Fibroblast of the aortic adventitia (primary cell): ENCODE measurements around the gene ERCC6L2. TPM values are rescaled to one million over a fixed set of nuclear protein-coding genes. Genes with fewer than 3 reads are reported as not detected.

Experiments used
- DNase-seq: peaks from one replicate; pipeline ENCODE4 v3.0.0-alpha.2; 2010; ENCODE audit warnings: low read depth
- H3K4me3 ChIP-seq: 2 replicates; pipeline ENCODE4 v1.5.1; 2011; ENCODE audit warnings: low read depth, mild to moderate bottlenecking, control low read depth, low read length, moderate library complexity
- CTCF ChIP-seq: IDR thresholded peaks from 2 replicates; pipeline ENCODE4 v1.5.1; 2011; ENCODE audit warnings: mild to moderate bottlenecking, low read length, control low read depth, inconsistent platforms; ENCODE audit not compliant: insufficient read depth
- total RNA-seq: library from RNA; depleted of rRNA; stranded (reverse); fragments of >200 nt; gene quantifications from 2 replicates; pipeline ENCODE4 v1.2.3, GENCODE V29; 2012; ENCODE audit warnings: low replicate concordance

The ERCC6L2 gene
- total RNA-seq, 1 donor: 93.3 TPM

DNA sequence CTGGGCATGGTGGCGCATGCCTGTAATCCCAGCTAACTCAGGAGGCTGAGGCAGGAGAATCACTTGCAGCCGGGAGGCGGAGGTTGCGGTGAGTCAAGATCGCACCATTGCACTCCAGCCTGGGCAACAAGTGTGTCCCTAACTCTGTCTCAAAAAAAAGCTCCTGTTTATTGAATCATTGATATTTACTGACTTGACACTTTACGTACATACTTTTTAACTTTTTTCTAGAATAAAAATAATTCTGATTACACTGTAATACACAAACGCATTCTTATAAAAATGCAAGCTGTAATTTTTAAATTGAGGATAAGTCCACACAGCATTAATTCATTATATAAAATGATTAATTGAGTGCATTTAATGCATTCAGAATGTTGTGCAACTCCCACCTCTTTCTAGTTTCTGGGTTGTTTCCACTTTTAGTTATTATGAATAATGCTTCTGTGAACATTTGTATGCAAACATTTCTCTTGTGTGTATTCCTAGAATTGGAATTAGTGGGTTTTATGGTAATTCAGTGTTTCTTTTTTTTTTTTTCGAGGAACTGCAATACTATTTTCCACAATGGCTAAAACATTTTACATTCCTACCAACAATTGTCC lies 15.7 kb downstream of the ERCC6L2 start:
- TF ChIP-seq CTCF: no peak
- no peak overlapping the region for H3K4me3 ChIP-seq
- DNase-seq: no peak

DNA sequence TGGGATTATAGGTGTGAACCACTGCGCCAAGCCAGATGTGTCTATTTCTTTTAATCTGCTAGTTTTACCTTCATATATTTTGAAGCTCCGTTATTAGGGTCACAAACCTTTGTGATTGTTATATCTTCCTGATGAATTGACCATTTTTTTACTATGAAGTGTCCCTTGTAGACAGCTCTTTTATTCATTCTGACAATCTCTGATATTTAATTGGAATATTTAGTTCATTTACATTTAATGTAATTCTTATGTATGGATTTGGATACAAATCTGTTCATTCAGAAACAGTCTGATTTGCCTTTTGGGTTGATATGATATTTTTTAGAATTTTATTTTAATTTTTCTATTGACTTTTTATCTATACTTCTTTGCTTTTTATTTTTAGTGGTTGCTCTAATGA lies 17.2 kb downstream of the ERCC6L2 start:
- no peak for DNase-seq
- H3K4me3 ChIP-seq: no peak overlapping the region
- no peak for TF ChIP-seq CTCF

- no peak overlapping the region for H3K4me3 ChIP-seq
- no peak for TF ChIP-seq CTCF
- DNase-seq: no peak
Observed at GRCh38 chr9:95896580-95896979, 21.1 kb downstream of the ERCC6L2 start.

DNA sequence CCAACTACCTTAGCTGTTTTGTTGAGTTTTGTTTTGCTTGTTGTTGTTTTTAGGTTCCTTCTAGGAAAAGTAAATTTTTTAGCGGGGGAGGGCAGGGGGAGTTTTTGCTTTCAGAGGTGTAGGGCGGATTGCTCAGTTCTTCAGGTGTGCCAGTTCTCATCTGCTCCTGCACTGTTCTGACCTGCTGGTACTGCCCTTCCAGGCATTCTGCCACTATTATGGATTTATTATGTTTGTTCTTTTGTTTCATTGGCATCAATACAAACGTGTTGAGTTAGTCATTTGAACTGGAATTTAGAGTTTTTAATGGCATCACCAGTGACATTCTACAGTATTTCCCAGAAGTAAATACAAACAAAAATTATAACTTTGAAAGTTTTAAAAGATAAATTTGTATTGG lies 26.0 kb downstream of the ERCC6L2 start:
- TF ChIP-seq CTCF: no peak
- H3K4me3 ChIP-seq: no peak overlapping the region
- DNase-seq: no peak

DNA sequence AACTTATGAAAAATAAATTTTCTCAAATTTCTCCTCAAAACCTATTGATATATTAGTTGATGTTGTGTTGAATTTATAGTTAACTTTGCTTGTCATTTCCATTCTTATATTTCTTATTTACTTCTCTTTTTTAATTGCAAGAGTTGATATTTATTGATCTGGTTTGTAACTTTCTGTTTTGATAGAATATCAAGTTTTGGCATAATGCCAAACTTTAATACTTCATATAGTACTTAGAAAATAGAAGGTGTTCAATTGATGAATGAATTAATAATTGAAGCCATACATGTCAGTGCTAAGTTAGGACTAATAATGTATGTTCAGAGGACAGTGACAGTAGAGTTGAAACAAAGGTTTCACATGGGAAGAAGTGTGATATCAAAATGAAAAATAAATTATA lies 27.9 kb downstream of the ERCC6L2 start:
- TF ChIP-seq CTCF: no peak
- H3K4me3 ChIP-seq: no peak overlapping the region
- peak; percentile 2 for DNase-seq

DNA sequence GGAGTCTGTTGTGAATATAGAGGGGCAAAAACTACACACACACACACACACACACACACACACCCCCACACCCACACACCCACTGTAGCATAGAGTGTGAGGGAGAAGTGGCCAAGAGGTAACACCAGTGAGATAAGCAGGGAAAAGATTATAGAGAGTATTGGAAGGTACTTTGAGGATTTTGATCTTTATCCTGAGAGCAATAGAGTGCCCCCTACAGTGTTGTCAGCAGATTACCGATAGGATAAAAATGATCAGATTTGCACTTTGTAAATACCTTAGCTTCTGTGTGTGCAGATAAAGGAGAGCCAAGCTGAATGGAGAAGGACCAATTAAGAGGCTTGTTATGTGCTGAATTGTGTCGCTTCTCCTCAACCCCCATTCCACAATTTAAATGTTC lies 32.3 kb downstream of the ERCC6L2 start:
- H3K4me3 ChIP-seq: no peak overlapping the region
- no peak for TF ChIP-seq CTCF
- no peak for DNase-seq

DNA sequence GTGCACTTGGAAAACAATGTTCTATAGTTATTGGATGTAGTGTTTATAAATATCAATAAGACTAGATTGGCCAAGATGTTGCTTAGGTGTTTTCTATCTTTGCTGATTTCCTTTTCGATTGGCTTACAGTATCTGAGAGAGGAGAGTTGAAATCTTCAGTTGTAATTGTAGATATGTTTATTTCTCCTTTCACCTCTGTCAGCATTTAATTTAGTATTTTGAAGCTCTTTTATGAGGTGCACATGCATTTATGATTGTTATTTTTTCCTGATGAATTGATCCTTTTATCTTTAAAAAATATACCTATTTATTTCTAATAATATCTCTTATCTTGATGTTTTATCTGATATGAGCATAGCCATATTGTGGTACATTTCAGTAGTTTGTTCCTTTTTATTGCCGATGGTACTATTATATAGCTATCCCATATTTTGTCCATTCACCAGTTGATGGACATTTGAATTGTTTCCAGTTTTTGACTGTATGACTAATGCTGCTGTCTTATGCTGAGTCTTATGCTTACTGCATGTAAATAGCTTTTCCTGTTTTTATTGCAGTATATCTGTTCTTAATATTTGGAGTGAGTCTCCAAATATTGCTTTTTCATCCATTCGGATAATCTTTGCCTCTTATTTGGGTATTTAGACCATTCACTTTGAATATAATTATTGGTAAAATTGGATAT lies 34.7 kb downstream of the ERCC6L2 start:
- H3K4me3 ChIP-seq: no peak overlapping the region
- no peak for TF ChIP-seq CTCF
- peak; percentile 2 for DNase-seq
